SK-N-SH (cell line): Measurements from ENCODE around the gene IMPA2.

Experiments
- CHD2 ChIP-seq: fragments of 150-350 bp; IDR thresholded peaks from 2 replicates; pipeline ENCODE4 v1.6.1; 2018; ENCODE audit warnings: low read length; ENCODE audit not compliant: partially characterized antibody
- FOSL2 ChIP-seq: IDR thresholded peaks from 2 replicates; pipeline ENCODE4 v1.4.0; 2012; ENCODE audit warnings: low read depth, mild to moderate bottlenecking, moderate library complexity, borderline replicate concordance
- GATA2 ChIP-seq: sonication (generic); formaldehyde crosslinking; IDR thresholded peaks from 2 replicates; pipeline ENCODE4 v1.5.0; 2020; ENCODE audit warnings: mild to moderate bottlenecking, missing genetic modification reagents
- JUND ChIP-seq: IDR thresholded peaks from 2 replicates; pipeline ENCODE4 v1.4.0; 2012
- MXI1 ChIP-seq: IDR thresholded peaks from 2 replicates; pipeline ENCODE4 v1.6.1; 2012; ENCODE audit warnings: mild to moderate bottlenecking, low read depth, low read length, improper control_type of control experiment
- NRF1 ChIP-seq: IDR thresholded peaks from 2 replicates; pipeline ENCODE4 v1.6.1; 2012; ENCODE audit warnings: low read depth, mild to moderate bottlenecking, low read length
- PBX3 ChIP-seq: IDR thresholded peaks from 2 replicates; pipeline ENCODE4; 2012
- SIN3A ChIP-seq: IDR thresholded peaks from 2 replicates; pipeline ENCODE4 v1.6.1; 2012; ENCODE audit warnings: low read depth, mild to moderate bottlenecking, low read length, moderate library complexity, borderline replicate concordance
- TCF12 ChIP-seq: IDR thresholded peaks from 2 replicates; pipeline ENCODE4 v1.4.0; 2012
- YY1 ChIP-seq: IDR thresholded peaks from 2 replicates; pipeline ENCODE4 v1.4.0; 2012; ENCODE audit warnings: low read depth, mild to moderate bottlenecking
- TF ChIP-seq, protein P1 (sequence below): fragments of 200-600 bp; sonication (generic); IDR thresholded peaks from 2 replicates; pipeline ENCODE4 v1.6.1; 2017; ENCODE audit warnings: antibody characterized with exemption, mild to moderate bottlenecking, moderate library complexity

GRCh38 chr18:12021596-12021995, 40.3 kb downstream of the IMPA2 start:
- TF ChIP-seq GATA2 (no peak), MXI1 (no peak), TCF12 (no peak), FOSL2 (no peak), NRF1 (no peak), JUND (no peak), PBX3 (no peak), CHD2 (no peak), SIN3A (no peak), YY1 (no peak)
- TF ChIP-seq, protein P1, sequence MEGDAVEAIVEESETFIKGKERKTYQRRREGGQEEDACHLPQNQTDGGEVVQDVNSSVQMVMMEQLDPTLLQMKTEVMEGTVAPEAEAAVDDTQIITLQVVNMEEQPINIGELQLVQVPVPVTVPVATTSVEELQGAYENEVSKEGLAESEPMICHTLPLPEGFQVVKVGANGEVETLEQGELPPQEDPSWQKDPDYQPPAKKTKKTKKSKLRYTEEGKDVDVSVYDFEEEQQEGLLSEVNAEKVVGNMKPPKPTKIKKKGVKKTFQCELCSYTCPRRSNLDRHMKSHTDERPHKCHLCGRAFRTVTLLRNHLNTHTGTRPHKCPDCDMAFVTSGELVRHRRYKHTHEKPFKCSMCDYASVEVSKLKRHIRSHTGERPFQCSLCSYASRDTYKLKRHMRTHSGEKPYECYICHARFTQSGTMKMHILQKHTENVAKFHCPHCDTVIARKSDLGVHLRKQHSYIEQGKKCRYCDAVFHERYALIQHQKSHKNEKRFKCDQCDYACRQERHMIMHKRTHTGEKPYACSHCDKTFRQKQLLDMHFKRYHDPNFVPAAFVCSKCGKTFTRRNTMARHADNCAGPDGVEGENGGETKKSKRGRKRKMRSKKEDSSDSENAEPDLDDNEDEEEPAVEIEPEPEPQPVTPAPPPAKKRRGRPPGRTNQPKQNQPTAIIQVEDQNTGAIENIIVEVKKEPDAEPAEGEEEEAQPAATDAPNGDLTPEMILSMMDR = no peak
